Fibroblast of pulmonary artery (primary cell): Measurements from ENCODE around the gene CLVS2.

ENCODE experiments used
- DNase-seq: peaks from one replicate; pipeline ENCODE4 v3.0.0-alpha.2; 2010; ENCODE audit warnings: low read depth
- H3K4me3 ChIP-seq: replicated peaks from 2 replicates; pipeline ENCODE4 v1.5.1; 2011; ENCODE audit warnings: low read depth, mild to moderate bottlenecking, control low read depth, low read length, moderate library complexity
- TF ChIP-seq, protein P1 (sequence below): IDR thresholded peaks from 2 replicates; pipeline ENCODE4 v1.5.1; 2011; ENCODE audit warnings: mild to moderate bottlenecking, control low read depth, low read length, inconsistent platforms; ENCODE audit errors: missing control alignments

The CLVS2 gene

DNA sequence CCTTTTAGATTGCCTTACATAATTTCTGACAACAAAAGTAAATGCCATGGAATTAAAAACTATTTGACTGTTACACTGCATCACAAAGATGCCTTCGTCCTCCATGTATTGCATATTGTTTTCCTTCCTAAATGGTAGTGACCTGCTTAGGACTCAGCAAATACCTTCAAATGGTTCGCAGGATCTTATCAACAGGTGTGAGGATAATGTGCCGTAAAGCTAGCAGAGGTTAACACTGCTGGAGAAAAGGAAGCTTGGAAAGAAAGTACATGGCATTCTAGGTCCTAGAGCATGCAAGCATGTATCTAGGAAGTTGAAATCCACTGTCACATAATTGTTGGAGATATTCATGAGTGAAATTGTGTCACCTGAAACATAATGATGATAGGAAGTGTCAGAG is 5.5 kb downstream of the CLVS2 start:
- TF ChIP-seq, protein P1, sequence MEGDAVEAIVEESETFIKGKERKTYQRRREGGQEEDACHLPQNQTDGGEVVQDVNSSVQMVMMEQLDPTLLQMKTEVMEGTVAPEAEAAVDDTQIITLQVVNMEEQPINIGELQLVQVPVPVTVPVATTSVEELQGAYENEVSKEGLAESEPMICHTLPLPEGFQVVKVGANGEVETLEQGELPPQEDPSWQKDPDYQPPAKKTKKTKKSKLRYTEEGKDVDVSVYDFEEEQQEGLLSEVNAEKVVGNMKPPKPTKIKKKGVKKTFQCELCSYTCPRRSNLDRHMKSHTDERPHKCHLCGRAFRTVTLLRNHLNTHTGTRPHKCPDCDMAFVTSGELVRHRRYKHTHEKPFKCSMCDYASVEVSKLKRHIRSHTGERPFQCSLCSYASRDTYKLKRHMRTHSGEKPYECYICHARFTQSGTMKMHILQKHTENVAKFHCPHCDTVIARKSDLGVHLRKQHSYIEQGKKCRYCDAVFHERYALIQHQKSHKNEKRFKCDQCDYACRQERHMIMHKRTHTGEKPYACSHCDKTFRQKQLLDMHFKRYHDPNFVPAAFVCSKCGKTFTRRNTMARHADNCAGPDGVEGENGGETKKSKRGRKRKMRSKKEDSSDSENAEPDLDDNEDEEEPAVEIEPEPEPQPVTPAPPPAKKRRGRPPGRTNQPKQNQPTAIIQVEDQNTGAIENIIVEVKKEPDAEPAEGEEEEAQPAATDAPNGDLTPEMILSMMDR = no peak
- H3K4me3 ChIP-seq = no peak overlapping the region
- DNase-seq = no peak

- H3K4me3 ChIP-seq = no peak overlapping the region
Observed at GRCh38 chr6:123007885-123008284, 11.8 kb downstream of the CLVS2 start.

DNA sequence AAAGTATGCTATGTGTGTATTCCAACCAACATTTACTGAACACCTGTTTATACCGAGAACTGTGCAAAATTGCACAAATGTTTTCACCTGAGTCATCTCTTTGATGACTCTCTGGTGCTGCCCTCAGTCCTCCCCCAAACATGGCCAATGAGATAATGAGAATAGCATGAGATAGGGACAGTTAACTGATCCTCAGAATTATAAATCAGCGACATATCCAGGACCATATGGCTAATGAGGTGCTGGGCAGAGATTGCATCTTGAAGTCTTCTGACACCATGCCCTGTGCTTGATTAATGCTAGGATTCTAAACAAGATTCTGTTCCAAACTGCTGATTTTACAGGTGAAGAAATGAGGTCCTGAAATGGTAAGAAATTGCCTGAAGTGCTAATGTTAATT is 13.0 kb downstream of the CLVS2 start:
- DNase-seq = no peak
- no peak overlapping the region for H3K4me3 ChIP-seq
- TF ChIP-seq, protein P1 = no peak

More at GRCh38 chr6:123007885-123008284, 11.8 kb downstream of the CLVS2 start:
- no peak for DNase-seq
- TF ChIP-seq, protein P1 = no peak

DNA sequence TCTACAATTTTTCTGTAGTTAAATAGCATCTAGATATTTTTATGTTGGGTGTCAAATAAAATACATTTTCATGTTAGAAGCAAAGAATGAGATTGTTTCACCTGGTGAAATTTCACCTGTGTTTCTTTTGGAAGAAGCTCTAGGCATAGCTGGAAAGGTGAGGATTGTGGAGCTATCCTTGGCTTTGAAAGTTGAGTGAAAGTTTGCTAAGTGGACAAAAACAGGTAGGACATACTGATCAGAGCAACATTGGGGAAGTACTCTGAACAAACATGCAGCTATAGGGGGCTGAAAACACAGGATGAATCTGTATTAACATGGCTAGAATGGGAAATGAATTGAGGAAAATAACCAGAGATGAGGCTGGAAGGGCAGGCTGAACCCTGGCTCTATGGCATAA is 18.8 kb downstream of the CLVS2 start:
- no peak overlapping the region for H3K4me3 ChIP-seq
- TF ChIP-seq, protein P1 = no peak
- DNase-seq = no peak

GRCh38 chr6:123016431-123017103 is 20.5 kb downstream of the CLVS2 start:
- TF ChIP-seq, protein P1 = no peak
- no peak for DNase-seq
- no peak overlapping the region for H3K4me3 ChIP-seq

DNA sequence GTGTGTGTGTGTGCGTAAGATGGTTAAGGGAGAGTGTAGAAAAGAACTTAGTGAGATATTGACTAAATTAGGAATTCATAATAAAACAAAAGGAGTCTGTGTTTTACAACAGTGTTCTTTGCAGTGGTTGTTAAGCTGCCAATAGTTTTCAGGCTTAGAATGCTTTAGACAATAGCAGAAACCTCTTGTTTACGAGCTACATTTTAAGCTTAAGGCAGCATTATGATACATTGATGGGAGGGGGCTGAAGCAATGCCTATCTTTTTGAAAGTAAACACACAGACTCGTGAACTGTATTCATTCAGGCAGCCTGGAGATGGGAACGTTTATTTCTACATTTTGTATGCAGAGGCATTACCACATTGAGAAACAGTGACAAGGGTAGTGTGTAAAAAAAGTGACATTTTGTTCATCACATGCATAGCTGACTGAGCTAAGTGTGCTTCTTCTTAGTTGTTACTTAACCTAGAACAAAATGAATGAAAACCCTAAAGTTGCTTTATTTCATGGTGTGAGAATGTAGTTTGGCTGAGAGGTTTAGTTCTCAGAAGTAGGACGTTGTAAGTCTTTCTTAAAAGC is 21.2 kb downstream of the CLVS2 start:
- TF ChIP-seq, protein P1 = no peak
- DNase-seq = no peak
- no peak overlapping the region for H3K4me3 ChIP-seq

- peak; percentile 41 for DNase-seq
- TF ChIP-seq, protein P1 = no peak
- H3K4me3 ChIP-seq = no peak overlapping the region
Observed at GRCh38 chr6:123022975-123023374, 26.9 kb downstream of the CLVS2 start.
